PC-3 (cell line): ENCODE data around the gene LHFPL3. TPM values are rescaled to one million over a fixed set of nuclear protein-coding genes. Genes with fewer than 3 reads are reported as not detected.

Source experiments
- ATAC-seq: fragments of 200-7000 bp; cut with Tn5 transposase; 2 replicates; pipeline ENCODE4 v1.9.1; 2020; ENCODE audit warnings: mild to moderate bottlenecking, moderate library complexity
- BruUV-seq: library from RNA; stranded (reverse); fragments of 400-500 nt; replicated peaks from 2 replicates; lab custom pipeline; 2021; lab: Mats Ljungman, UMichigan
- CTCF ChIA-PET: fragments of 300-600 bp; sonication (Branson Sonifier 250); formaldehyde crosslinking; loops from one replicate; lab custom pipeline; 2022; ENCODE audit warnings: antibody characterized with exemption; lab: Charles Lee
- POLR2A ChIA-PET: fragments of 300-600 bp; sonication (Branson Sonifier 250); formaldehyde crosslinking; loops from one replicate; lab custom pipeline; 2022; ENCODE audit warnings: antibody characterized with exemption; ENCODE audit not compliant: unreplicated experiment; lab: Charles Lee
- DNase-seq: peaks from one replicate; pipeline ENCODE4 v3.0.0-alpha.2; 2015
- H2AFZ ChIP-seq: fragments of 300-600 bp; sonication (generic); 2 replicates; pipeline ENCODE4 v1.6.0; 2016; ENCODE audit warnings: antibody characterized with exemption, low read length
- H3F3A ChIP-seq: fragments of 300-600 bp; sonication (generic); one replicate; pipeline ENCODE4 v1.6.0; 2017; ENCODE audit warnings: antibody characterized with exemption, low read length, control low read depth, mild to moderate bottlenecking; ENCODE audit not compliant: unreplicated experiment
- H3K27ac ChIP-seq: fragments of 300-600 bp; sonication (generic); 2 replicates; pipeline ENCODE4 v1.5.1; 2016; ENCODE audit warnings: mild to moderate bottlenecking, low read length
- H3K27me3 ChIP-seq: fragments of 300-600 bp; sonication (generic); 2 replicates; pipeline ENCODE4 v1.6.1; 2016; ENCODE audit warnings: low read length, mixed read lengths
- H3K36me3 ChIP-seq: fragments of 300-600 bp; sonication (generic); 2 replicates; pipeline ENCODE4 v1.6.1; 2016; ENCODE audit warnings: low read depth, mixed run types, low read length, mixed read lengths
- H3K4me1 ChIP-seq: fragments of 300-600 bp; sonication (generic); 2 replicates; pipeline ENCODE4 v1.5.1; 2016; ENCODE audit warnings: low read length; ENCODE audit not compliant: insufficient read depth
- H3K4me2 ChIP-seq: fragments of 300-600 bp; sonication (generic); 2 replicates; pipeline ENCODE4 v1.6.0; 2016; ENCODE audit warnings: low read length
- H3K4me3 ChIP-seq: fragments of 300-600 bp; sonication (generic); 2 replicates; pipeline ENCODE4 v1.5.1; 2016; ENCODE audit warnings: mild to moderate bottlenecking, low read length, mixed read lengths
- H3K79me2 ChIP-seq: fragments of 300-600 bp; sonication (generic); 2 replicates; pipeline ENCODE4 v1.6.1; 2017; ENCODE audit warnings: low read length, mixed read lengths
- H3K9ac ChIP-seq: fragments of 300-600 bp; sonication (generic); 2 replicates; pipeline ENCODE4 v1.6.0; 2016; ENCODE audit warnings: mild to moderate bottlenecking, low read length
- H3K9me2 ChIP-seq: fragments of 300-600 bp; sonication (generic); replicated peaks from 2 replicates; pipeline ENCODE4 v1.6.1; 2016; ENCODE audit warnings: mixed run types, low read length, mixed read lengths
- H3K9me3 ChIP-seq: fragments of 300-600 bp; sonication (generic); 2 replicates; pipeline ENCODE4 v1.6.1; 2016; ENCODE audit warnings: low read length, mixed read lengths
- H4K20me1 ChIP-seq: fragments of 300-600 bp; sonication (generic); 2 replicates; pipeline ENCODE4 v1.6.1; 2016; ENCODE audit warnings: low read length, mixed read lengths
- EZH2 ChIP-seq: fragments of 300-600 bp; sonication (generic); IDR thresholded peaks from one replicate; pipeline ENCODE4 v1.6.1; 2017; ENCODE audit warnings: antibody characterized with exemption, mild to moderate bottlenecking, low read length; ENCODE audit not compliant: unreplicated experiment
- EZH2phosphoT487 ChIP-seq: fragments of 300-600 bp; sonication (generic); IDR thresholded peaks from 2 replicates; pipeline ENCODE4 v1.6.1; 2018; ENCODE audit warnings: mild to moderate bottlenecking, antibody characterized with exemption, low read length, borderline replicate concordance
- intact Hi-C: fragments of 100-400 bp; cut with micrococcal nuclease; formaldehyde crosslinking; loops from 2 replicates; pipeline ENCODE4 v1.9.0; 2023
- total RNA-seq: library from RNA; depleted of rRNA; stranded (reverse); fragments of >200 nt; gene quantifications from 2 replicates; pipeline ENCODE4 v1.2.3, GENCODE V29; 2014
- TF ChIP-seq, protein P1 (sequence below): fragments of 300-600 bp; sonication (generic); conservative IDR thresholded peaks from 2 replicates; pipeline ENCODE4 v1.5.1; 2017; ENCODE audit warnings: antibody characterized with exemption, low read depth, mild to moderate bottlenecking, low read length

The LHFPL3 gene
- total RNA-seq, 1 experiment from 2014 or later, result not detected

GRCh38 chr7:104657134-104657533, 328.7 kb downstream of the LHFPL3 start:
- intact Hi-C loops, result no loop called here
- H3K79me2 ChIP-seq, result no peaks in the 10 kb centered on the region
- DNase-seq (no peak), ATAC-seq (no peak)
- H3K36me3 ChIP-seq, result no peaks in the 10 kb centered on the region
- H3K9me3 ChIP-seq, result no peaks in the 10 kb centered on the region
- no peak overlapping the region for H2AFZ ChIP-seq
- no peaks in the 10 kb centered on the region for H3K4me1 ChIP-seq
- ChIA-PET POLR2A (no interaction called here), CTCF (no interaction called here)
- H3K27ac ChIP-seq, result no peak overlapping the region
- no peak for TF ChIP-seq EZH2
- TF ChIP-seq, protein P1, sequence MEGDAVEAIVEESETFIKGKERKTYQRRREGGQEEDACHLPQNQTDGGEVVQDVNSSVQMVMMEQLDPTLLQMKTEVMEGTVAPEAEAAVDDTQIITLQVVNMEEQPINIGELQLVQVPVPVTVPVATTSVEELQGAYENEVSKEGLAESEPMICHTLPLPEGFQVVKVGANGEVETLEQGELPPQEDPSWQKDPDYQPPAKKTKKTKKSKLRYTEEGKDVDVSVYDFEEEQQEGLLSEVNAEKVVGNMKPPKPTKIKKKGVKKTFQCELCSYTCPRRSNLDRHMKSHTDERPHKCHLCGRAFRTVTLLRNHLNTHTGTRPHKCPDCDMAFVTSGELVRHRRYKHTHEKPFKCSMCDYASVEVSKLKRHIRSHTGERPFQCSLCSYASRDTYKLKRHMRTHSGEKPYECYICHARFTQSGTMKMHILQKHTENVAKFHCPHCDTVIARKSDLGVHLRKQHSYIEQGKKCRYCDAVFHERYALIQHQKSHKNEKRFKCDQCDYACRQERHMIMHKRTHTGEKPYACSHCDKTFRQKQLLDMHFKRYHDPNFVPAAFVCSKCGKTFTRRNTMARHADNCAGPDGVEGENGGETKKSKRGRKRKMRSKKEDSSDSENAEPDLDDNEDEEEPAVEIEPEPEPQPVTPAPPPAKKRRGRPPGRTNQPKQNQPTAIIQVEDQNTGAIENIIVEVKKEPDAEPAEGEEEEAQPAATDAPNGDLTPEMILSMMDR, result no peak
- no peak overlapping the region for H3K4me3 ChIP-seq
- no peaks in the 10 kb centered on the region for H3F3A ChIP-seq
- H3K27me3 ChIP-seq, result no peaks in the 10 kb centered on the region
- no peak overlapping the region for H3K4me2 ChIP-seq
- no peaks in the 10 kb centered on the region for H4K20me1 ChIP-seq
- H3K9me2 ChIP-seq, result no peaks in the 10 kb centered on the region
- BruUV-seq, result no TSS peak
- H3K9ac ChIP-seq, result no peak overlapping the region

DNA sequence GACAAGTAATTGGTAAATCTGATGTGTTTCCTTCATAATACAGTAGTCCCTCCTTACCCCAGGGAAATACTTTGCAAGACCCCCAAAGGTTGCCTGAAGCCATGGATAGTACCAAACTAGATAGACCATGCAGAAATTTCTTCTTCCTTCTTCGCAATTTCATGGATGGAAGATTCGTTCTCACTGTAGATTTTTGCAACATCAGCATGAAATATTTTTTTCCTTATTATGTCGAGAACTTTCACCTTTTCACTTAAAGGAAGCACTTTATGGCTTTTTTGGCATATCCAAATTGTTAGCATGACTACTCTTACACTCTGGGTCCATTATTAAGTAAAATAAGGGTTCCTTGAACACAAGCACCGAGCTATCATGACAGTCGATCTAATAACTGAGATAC, 333.2 kb downstream of the LHFPL3 start:
- Histone ChIP-seq H3K9me2 (no peaks in the 10 kb centered on the region), H3K4me2 (no peak overlapping the region), H2AFZ (no peak overlapping the region), H3K4me1 (no peaks in the 10 kb centered on the region), H3K27me3 (no peaks in the 10 kb centered on the region), H3K27ac (no peak overlapping the region), H3K79me2 (no peaks in the 10 kb centered on the region), H3K4me3 (no peak overlapping the region), H3K36me3 (no peaks in the 10 kb centered on the region), H3K9me3 (no peaks in the 10 kb centered on the region), H3F3A (no peaks in the 10 kb centered on the region), H4K20me1 (no peaks in the 10 kb centered on the region), H3K9ac (no peak overlapping the region)
- CTCF ChIA-PET, result no interaction called here
- no peak for ATAC-seq
- DNase-seq, result no peak
- TF ChIP-seq EZH2phosphoT487 (no peak), EZH2 (no peak)
- TF ChIP-seq, protein P1, result no peak
- BruUV-seq, result no TSS peak
- POLR2A ChIA-PET, result no interaction called here
- intact Hi-C loops, result no loop called here

DNA sequence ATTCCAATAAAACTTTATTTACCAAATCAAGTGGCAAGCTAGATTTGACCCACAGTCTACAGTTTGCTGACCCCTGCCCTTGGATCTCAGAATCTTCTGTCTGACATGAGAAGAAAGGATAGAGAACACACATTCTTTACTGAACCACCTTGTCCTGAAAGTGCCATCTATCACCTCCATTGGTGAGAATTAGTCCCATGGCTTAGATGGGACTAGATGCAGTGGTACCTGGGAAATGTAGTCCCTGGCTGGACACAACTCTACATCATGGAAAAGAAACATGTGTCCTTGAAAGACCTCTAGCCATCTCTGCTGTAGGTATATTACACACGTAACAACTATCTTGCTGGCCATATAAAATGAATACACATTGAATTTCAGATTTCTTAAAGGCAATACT, 336.2 kb downstream of the LHFPL3 start:
- no peaks in the 10 kb centered on the region for H4K20me1 ChIP-seq
- H3K27me3 ChIP-seq, result 0 out of 2 replicates have a peak, but pooled peaks cover 7% of the 10 kb centered on the region
- DNase-seq, result no peak
- TF ChIP-seq EZH2phosphoT487 (no peak), EZH2 (no peak)
- TF ChIP-seq, protein P1, result no peak
- no peak for ATAC-seq
- CTCF ChIA-PET, result no interaction called here
- POLR2A ChIA-PET, result no interaction called here
- no peaks in the 10 kb centered on the region for H3F3A ChIP-seq
- H3K4me1 ChIP-seq, result no peaks in the 10 kb centered on the region
- no peaks in the 10 kb centered on the region for H3K79me2 ChIP-seq
- H3K27ac ChIP-seq, result no peak overlapping the region
- intact Hi-C loops, result no loop called here
- no peak overlapping the region for H2AFZ ChIP-seq
- no peaks in the 10 kb centered on the region for H3K36me3 ChIP-seq
- no peaks in the 10 kb centered on the region for H3K9me2 ChIP-seq
- no peak overlapping the region for H3K4me3 ChIP-seq
- no TSS peak for BruUV-seq
- no peak overlapping the region for H3K4me2 ChIP-seq
- no peak overlapping the region for H3K9ac ChIP-seq
- H3K9me3 ChIP-seq, result no peaks in the 10 kb centered on the region
